A549 (cell line): Measurements from ENCODE around the gene MAP3K9.

Experiments
- CHD2 ChIP-seq: fragments of 150-350 bp; IDR thresholded peaks from 2 replicates; pipeline ENCODE4 v1.6.1; 2014; ENCODE audit warnings: low read length; ENCODE audit not compliant: partially characterized antibody
- CTCF ChIP-seq: fragments of >200 bp; sonication (Bioruptor Twin); formaldehyde crosslinking; IDR thresholded peaks from 3 replicates; pipeline ENCODE4 v1.5.1; 2016
- E2F6 ChIP-seq: IDR thresholded peaks from 2 replicates; pipeline ENCODE4 v1.6.1; 2012; ENCODE audit warnings: low read depth, borderline replicate concordance
- EHF ChIP-seq: fragments of 250-450 bp; sonication (Bioruptor Pico); IDR thresholded peaks from 2 replicates; pipeline ENCODE4 v1.5.0; 2020; ENCODE audit warnings: mild to moderate bottlenecking
- ELK1 ChIP-seq: fragments of 150-350 bp; IDR thresholded peaks from 2 replicates; pipeline ENCODE4 v1.6.1; 2014; ENCODE audit warnings: low read depth, mild to moderate bottlenecking, low read length
- FOSL2 ChIP-seq, 2 experiments: fragments of 450-650 bp in 1 of 2; fragments of >200 bp in 1 of 2; sonication (Bioruptor Twin) in 1 of 2; formaldehyde crosslinking; IDR thresholded peaks; 2 replicates each; pipeline versions ENCODE4 v1.5.0 to v1.6.1; 2016 to 2020; ENCODE audit warnings: mild to moderate bottlenecking in 1 of 2, moderate library complexity in 1 of 2
- MAZ ChIP-seq: fragments of 150-350 bp; IDR thresholded peaks from 2 replicates; pipeline ENCODE4 v1.6.1; 2014; ENCODE audit warnings: antibody characterized with exemption, low read depth, low read length, borderline replicate concordance
- PBX3 ChIP-seq: IDR thresholded peaks from 2 replicates; pipeline ENCODE4 v1.6.1; 2012
- POLR2A ChIP-seq: IDR thresholded peaks from 2 replicates; pipeline ENCODE4 v1.6.1; 2012; ENCODE audit warnings: mild to moderate bottlenecking, low read length
- RCOR1 ChIP-seq: fragments of 150-350 bp; IDR thresholded peaks from 2 replicates; pipeline ENCODE4 v1.6.1; 2014; ENCODE audit warnings: antibody characterized with exemption, low read length, low read depth
- RFX5 ChIP-seq: fragments of 450-650 bp; IDR thresholded peaks from 2 replicates; pipeline ENCODE4 v1.7.1; 2014; ENCODE audit warnings: antibody characterized with exemption, mild to moderate bottlenecking, moderate library complexity
- SMC3 ChIP-seq: fragments of >200 bp; sonication (Bioruptor Twin); formaldehyde crosslinking; IDR thresholded peaks from 3 replicates; pipeline ENCODE4 v1.6.1; 2018; ENCODE audit warnings: inconsistent platforms
- USF2 ChIP-seq: fragments of 450-650 bp; IDR thresholded peaks from 2 replicates; pipeline ENCODE4 v1.6.1; 2014; ENCODE audit warnings: antibody characterized with exemption

GRCh38 chr14:70809225-70810219 lies at the start of gene MAP3K9:
- no peak for TF ChIP-seq E2F6
- TF ChIP-seq CTCF, result no peak
- peak; percentile 57 for TF ChIP-seq POLR2A
- TF ChIP-seq ELK1, result no peak
- TF ChIP-seq FOSL2 (IDR thresholded peaks at IDR 0.05), result no peak
- TF ChIP-seq FOSL2 (CRISPR knock-in tag; IDR thresholded peaks at IDR 0.05), result no peak
- no peak for TF ChIP-seq USF2
- no peak for TF ChIP-seq SMC3
- TF ChIP-seq RCOR1, result no peak
- peak; percentile 76; the same call in 1 of the 2 replicates for TF ChIP-seq PBX3
- TF ChIP-seq MAZ, result no peak
- TF ChIP-seq CHD2, result no peak
- no peak for TF ChIP-seq EHF
- no peak for TF ChIP-seq RFX5
